GM23338 (cell line): ENCODE data around the gene NAA10. TPM values are rescaled to one million over a fixed set of nuclear protein-coding genes. Genes with fewer than 3 reads are reported as not detected.
"Not testable (repeated sequence)": the region's sequence is repeated elsewhere in the genome, so short reads cannot be mapped to it uniquely, and the experiment has no call there.

Source experiments
- ATAC-seq: fragments of 200-7000 bp; cut with Tn5 transposase; 3 replicates; pipeline ENCODE4 v1.9.1; 2020
- DNase-seq: peaks from one replicate; pipeline ENCODE4 v3.0.0-alpha.2; 2015; ENCODE audit warnings: low spot score
- H2AFZ ChIP-seq: fragments of 200-600 bp; sonication (generic); 2 replicates; pipeline ENCODE4 v1.8.0; 2016; ENCODE audit warnings: antibody characterized with exemption, mild to moderate bottlenecking, moderate library complexity
- H3F3A ChIP-seq: fragments of 200-600 bp; sonication (generic); replicated peaks from 2 replicates; pipeline ENCODE4 v1.8.0; 2017; ENCODE audit warnings: antibody characterized with exemption, mixed run types, low read depth
- H3K27ac ChIP-seq: fragments of 200-600 bp; sonication (generic); 2 replicates; pipeline ENCODE4 v1.6.1; 2016; ENCODE audit warnings: low read depth
- H3K27me3 ChIP-seq: fragments of 200-600 bp; sonication (generic); 2 replicates; pipeline ENCODE4 v1.8.0; 2016; ENCODE audit warnings: mild to moderate bottlenecking, mixed run types, moderate library complexity; ENCODE audit not compliant: insufficient read depth
- H3K36me3 ChIP-seq: fragments of 200-600 bp; sonication (generic); 2 replicates; pipeline ENCODE4 v1.8.0; 2016; ENCODE audit warnings: mild to moderate bottlenecking; ENCODE audit not compliant: insufficient read depth
- H3K4me1 ChIP-seq: fragments of 200-600 bp; sonication (generic); 2 replicates; pipeline ENCODE4 v1.8.0; 2016; ENCODE audit warnings: mild to moderate bottlenecking, moderate library complexity; ENCODE audit not compliant: insufficient read depth
- H3K4me2 ChIP-seq: fragments of 200-600 bp; sonication (generic); 2 replicates; pipeline ENCODE4 v1.7.1; 2017; ENCODE audit warnings: mixed run types
- H3K4me3 ChIP-seq: fragments of 200-600 bp; sonication (generic); 2 replicates; pipeline ENCODE4 v1.6.1; 2016; ENCODE audit warnings: mixed run types
- H3K79me2 ChIP-seq: fragments of 200-600 bp; sonication (generic); replicated peaks from 2 replicates; pipeline ENCODE4 v1.8.0; 2017; ENCODE audit warnings: mild to moderate bottlenecking; ENCODE audit not compliant: insufficient read depth
- H3K9me2 ChIP-seq: fragments of 200-600 bp; sonication (generic); 2 replicates; pipeline ENCODE4 v1.8.0; 2017; ENCODE audit not compliant: insufficient read depth
- H4K20me1 ChIP-seq: fragments of 200-600 bp; sonication (generic); replicated peaks from 2 replicates; pipeline ENCODE4 v1.8.0; 2017; ENCODE audit warnings: mild to moderate bottlenecking; ENCODE audit not compliant: insufficient read depth
- H3K27ac Mint-ChIP-seq: 2 replicates; pipeline ENCODE4 v1.8.0; 2020; ENCODE audit warnings: inconsistent platforms, mild to moderate bottlenecking, moderate library complexity, mixed read lengths
- H3K27me3 Mint-ChIP-seq: 3 replicates; pipeline ENCODE4 v1.8.0; 2022; ENCODE audit warnings: low read depth, mild to moderate bottlenecking, moderate library complexity, mixed read lengths, inconsistent platforms; ENCODE audit not compliant: insufficient read depth, poor library complexity
- H3K36me3 Mint-ChIP-seq: 3 replicates; pipeline ENCODE4 v1.8.0; 2021; ENCODE audit warnings: low read depth, mild to moderate bottlenecking, inconsistent platforms, moderate library complexity, mixed read lengths
- H3K4me1 Mint-ChIP-seq: 3 replicates; pipeline ENCODE4 v1.8.0; 2020; ENCODE audit warnings: mild to moderate bottlenecking, inconsistent platforms, mixed read lengths
- H3K4me3 Mint-ChIP-seq: 3 replicates; pipeline ENCODE4 v1.8.0; 2021; ENCODE audit warnings: moderate library complexity, mild to moderate bottlenecking, inconsistent platforms, mixed read lengths
- H3K9me3 Mint-ChIP-seq: 3 replicates; pipeline ENCODE4 v1.8.0; 2020; ENCODE audit warnings: moderate library complexity, mild to moderate bottlenecking, inconsistent platforms, mixed read lengths
- CREB1 ChIP-seq: fragments of 250-450 bp; sonication (Bioruptor Pico); IDR thresholded peaks from 2 replicates; pipeline ENCODE4 v1.5.0; 2020; ENCODE audit warnings: low read depth, mild to moderate bottlenecking, moderate library complexity
- CTCF ChIP-seq, 2 experiments: fragments of 200-600 bp in 1 of 2; sonication (generic) in 1 of 2; conservative IDR thresholded peaks; 2 replicates each; pipeline versions ENCODE4 v1.5.1 to v1.6.1; 2016 to 2017; ENCODE audit warnings: antibody characterized with exemption in 2 of 2, low read depth in 2 of 2, mild to moderate bottlenecking in 2 of 2, moderate library complexity in 1 of 2
- STAT1 ChIP-seq: IDR thresholded peaks from one replicate; pipeline ENCODE4 v1.6.1; 2016; ENCODE audit warnings: antibody characterized with exemption; ENCODE audit not compliant: unreplicated experiment
- ZNF114 ChIP-seq: fragments of 250-450 bp; sonication (Bioruptor Pico); IDR thresholded peaks from 2 replicates; pipeline ENCODE4 v1.5.0; 2020; ENCODE audit warnings: mild to moderate bottlenecking, moderate library complexity
- ZNF331 ChIP-seq: fragments of 250-450 bp; sonication (Bioruptor Pico); IDR thresholded peaks from 2 replicates; pipeline ENCODE4 v1.5.0; 2020; ENCODE audit warnings: low read depth, mild to moderate bottlenecking, moderate library complexity
- polyA plus RNA-seq: library from polyadenylated mRNA; unstranded; fragments of >200 nt; fragmentation: Nextera tagmentation; extraction: Ambion mirVana; gene quantifications from 2 replicates; pipeline ENCODE4 v1.2.1, GENCODE V29; 2016
- total RNA-seq: library from RNA; depleted of rRNA; stranded (reverse); fragments of >200 nt; shearing (Covaris generic); gene quantifications from 2 replicates; pipeline ENCODE4 v1.2.3, GENCODE V29; 2014
- TF ChIP-seq, protein P1 (sequence below): IDR thresholded peaks from 2 replicates; pipeline ENCODE4 v1.6.1; 2016; ENCODE audit warnings: antibody characterized with exemption
- TF ChIP-seq, protein P2 (sequence below): IDR thresholded peaks from one replicate; pipeline ENCODE4 v1.6.1; 2018; ENCODE audit warnings: antibody characterized with exemption; ENCODE audit not compliant: unreplicated experiment

The NAA10 gene
- total and polyA plus RNA-seq, 2 experiments from 2014 or later, result 136 to 145 TPM

- TF ChIP-seq, protein P1, sequence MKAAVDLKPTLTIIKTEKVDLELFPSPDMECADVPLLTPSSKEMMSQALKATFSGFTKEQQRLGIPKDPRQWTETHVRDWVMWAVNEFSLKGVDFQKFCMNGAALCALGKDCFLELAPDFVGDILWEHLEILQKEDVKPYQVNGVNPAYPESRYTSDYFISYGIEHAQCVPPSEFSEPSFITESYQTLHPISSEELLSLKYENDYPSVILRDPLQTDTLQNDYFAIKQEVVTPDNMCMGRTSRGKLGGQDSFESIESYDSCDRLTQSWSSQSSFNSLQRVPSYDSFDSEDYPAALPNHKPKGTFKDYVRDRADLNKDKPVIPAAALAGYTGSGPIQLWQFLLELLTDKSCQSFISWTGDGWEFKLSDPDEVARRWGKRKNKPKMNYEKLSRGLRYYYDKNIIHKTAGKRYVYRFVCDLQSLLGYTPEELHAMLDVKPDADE, result no peak
- TF ChIP-seq ZNF331, result no peak
- TF ChIP-seq CTCF (conservative IDR thresholded peaks at IDR 0.05; ENCODE audit: low read depth in 2 of 2), result no peak
- TF ChIP-seq ZNF114 (CRISPR knock-in tag), result no peak
- TF ChIP-seq CREB1 (CRISPR knock-in tag), result no peak
- TF ChIP-seq, protein P2, sequence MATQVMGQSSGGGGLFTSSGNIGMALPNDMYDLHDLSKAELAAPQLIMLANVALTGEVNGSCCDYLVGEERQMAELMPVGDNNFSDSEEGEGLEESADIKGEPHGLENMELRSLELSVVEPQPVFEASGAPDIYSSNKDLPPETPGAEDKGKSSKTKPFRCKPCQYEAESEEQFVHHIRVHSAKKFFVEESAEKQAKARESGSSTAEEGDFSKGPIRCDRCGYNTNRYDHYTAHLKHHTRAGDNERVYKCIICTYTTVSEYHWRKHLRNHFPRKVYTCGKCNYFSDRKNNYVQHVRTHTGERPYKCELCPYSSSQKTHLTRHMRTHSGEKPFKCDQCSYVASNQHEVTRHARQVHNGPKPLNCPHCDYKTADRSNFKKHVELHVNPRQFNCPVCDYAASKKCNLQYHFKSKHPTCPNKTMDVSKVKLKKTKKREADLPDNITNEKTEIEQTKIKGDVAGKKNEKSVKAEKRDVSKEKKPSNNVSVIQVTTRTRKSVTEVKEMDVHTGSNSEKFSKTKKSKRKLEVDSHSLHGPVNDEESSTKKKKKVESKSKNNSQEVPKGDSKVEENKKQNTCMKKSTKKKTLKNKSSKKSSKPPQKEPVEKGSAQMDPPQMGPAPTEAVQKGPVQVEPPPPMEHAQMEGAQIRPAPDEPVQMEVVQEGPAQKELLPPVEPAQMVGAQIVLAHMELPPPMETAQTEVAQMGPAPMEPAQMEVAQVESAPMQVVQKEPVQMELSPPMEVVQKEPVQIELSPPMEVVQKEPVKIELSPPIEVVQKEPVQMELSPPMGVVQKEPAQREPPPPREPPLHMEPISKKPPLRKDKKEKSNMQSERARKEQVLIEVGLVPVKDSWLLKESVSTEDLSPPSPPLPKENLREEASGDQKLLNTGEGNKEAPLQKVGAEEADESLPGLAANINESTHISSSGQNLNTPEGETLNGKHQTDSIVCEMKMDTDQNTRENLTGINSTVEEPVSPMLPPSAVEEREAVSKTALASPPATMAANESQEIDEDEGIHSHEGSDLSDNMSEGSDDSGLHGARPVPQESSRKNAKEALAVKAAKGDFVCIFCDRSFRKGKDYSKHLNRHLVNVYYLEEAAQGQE, result no peak
Observed at GRCh38 chrX:153981231-153981630, 46.4 kb upstream of the NAA10 start (continued).

DNA sequence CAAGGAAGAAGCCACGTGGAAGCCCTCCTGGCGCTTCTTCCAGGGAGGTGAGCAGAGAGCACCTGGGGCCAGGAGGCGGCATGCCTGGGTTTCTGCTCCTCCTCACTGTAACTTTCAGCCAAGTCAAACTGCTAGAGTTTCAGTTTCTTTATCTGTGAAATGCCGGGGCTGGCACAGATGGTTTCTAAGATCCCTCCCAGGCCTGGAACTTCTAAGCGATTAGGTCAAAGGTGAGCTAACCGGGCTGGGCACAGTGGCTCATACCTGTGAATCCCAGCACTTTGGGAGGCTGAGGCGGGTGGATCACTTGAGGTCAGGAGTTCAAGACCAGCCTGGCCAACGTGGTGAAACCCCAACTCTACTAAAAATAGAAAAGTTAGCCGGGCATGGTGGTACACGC lies 45.6 kb upstream of the NAA10 start:
- H3K36me3 Mint-ChIP-seq, H3K4me1 ChIP-seq, H4K20me1 ChIP-seq, H3K4me3 ChIP-seq, H3K4me3 Mint-ChIP-seq, H3K36me3 ChIP-seq, H3K4me1 Mint-ChIP-seq, H3K4me2 ChIP-seq, H3K27ac Mint-ChIP-seq, H3K79me2 ChIP-seq, H3K9me3 Mint-ChIP-seq, H3K27me3 Mint-ChIP-seq, ATAC-seq, H3K9me2 ChIP-seq, H3K27me3 ChIP-seq, H2AFZ ChIP-seq, DNase-seq, H3F3A ChIP-seq, H3K27ac ChIP-seq: not testable (repeated sequence)

GRCh38 chrX:153974726-153975286 lies 40.0 kb upstream of the NAA10 start:
- H3K27me3 ChIP-seq, result no peaks in the 10 kb centered on the region
- no peak overlapping the region for H3K4me3 ChIP-seq
- H2AFZ ChIP-seq, result no peak overlapping the region
- H3K27ac Mint-ChIP-seq, result no peak overlapping the region
- no peaks in the 10 kb centered on the region; the same call in 2 of the 3 replicates for H3K9me3 Mint-ChIP-seq
- H3K36me3 ChIP-seq, result no peaks in the 10 kb centered on the region
- H4K20me1 ChIP-seq, result no peaks in the 10 kb centered on the region
- ATAC-seq (no peak), DNase-seq (no peak)
- no peak overlapping the region; the same call in 2 of the 3 replicates for H3K4me3 Mint-ChIP-seq
- no peak overlapping the region for H3K4me2 ChIP-seq
- 0 out of 2 replicates have a peak, but pooled peaks cover 4% of the 10 kb centered on the region for H3F3A ChIP-seq
- no peak overlapping the region for H3K27ac ChIP-seq
- H3K4me1 ChIP-seq, result no peaks in the 10 kb centered on the region
- H3K36me3 Mint-ChIP-seq, result no peaks in the 10 kb centered on the region; the same call in 2 of the 3 replicates
- peaks cover 14% of the 10 kb centered on the region; the same call in 2 of the 3 replicates for H3K4me1 Mint-ChIP-seq
- no peaks in the 10 kb centered on the region for H3K9me2 ChIP-seq
- peaks cover 7% of the 10 kb centered on the region for H3K79me2 ChIP-seq
- H3K27me3 Mint-ChIP-seq, result peaks cover 2% of the 10 kb centered on the region
- TF ChIP-seq, protein P1, result no peak
- no peak for TF ChIP-seq STAT1
- TF ChIP-seq, protein P2, result no peak
- TF ChIP-seq CTCF (conservative IDR thresholded peaks at IDR 0.05; ENCODE audit: low read depth in 2 of 2), result no peak
- TF ChIP-seq ZNF114 (CRISPR knock-in tag), result no peak
